PC-3 (cell line): ENCODE measurements around the gene NSDHL. TPM values are rescaled to one million over a fixed set of nuclear protein-coding genes. Genes with fewer than 3 reads are reported as not detected.

Source experiments
- ATAC-seq: fragments of 200-7000 bp; cut with Tn5 transposase; 2 replicates; pipeline ENCODE4 v1.9.1; 2020; ENCODE audit warnings: mild to moderate bottlenecking, moderate library complexity
- BruUV-seq: library from RNA; stranded (reverse); fragments of 400-500 nt; replicated peaks from 2 replicates; lab custom pipeline; 2021; lab: Mats Ljungman, UMichigan
- CTCF ChIA-PET: fragments of 300-600 bp; sonication (Branson Sonifier 250); formaldehyde crosslinking; loops from one replicate; lab custom pipeline; 2022; ENCODE audit warnings: antibody characterized with exemption; lab: Charles Lee
- POLR2A ChIA-PET: fragments of 300-600 bp; sonication (Branson Sonifier 250); formaldehyde crosslinking; loops from one replicate; lab custom pipeline; 2022; ENCODE audit warnings: antibody characterized with exemption; ENCODE audit not compliant: unreplicated experiment; lab: Charles Lee
- DNase-seq: peaks from one replicate; pipeline ENCODE4 v3.0.0-alpha.2; 2015
- H2AFZ ChIP-seq: fragments of 300-600 bp; sonication (generic); 2 replicates; pipeline ENCODE4 v1.6.0; 2016; ENCODE audit warnings: antibody characterized with exemption, low read length
- H3F3A ChIP-seq: fragments of 300-600 bp; sonication (generic); one replicate; pipeline ENCODE4 v1.6.0; 2017; ENCODE audit warnings: antibody characterized with exemption, low read length, control low read depth, mild to moderate bottlenecking; ENCODE audit not compliant: unreplicated experiment
- H3K27ac ChIP-seq: fragments of 300-600 bp; sonication (generic); 2 replicates; pipeline ENCODE4 v1.5.1; 2016; ENCODE audit warnings: mild to moderate bottlenecking, low read length
- H3K27me3 ChIP-seq: fragments of 300-600 bp; sonication (generic); 2 replicates; pipeline ENCODE4 v1.6.1; 2016; ENCODE audit warnings: low read length, mixed read lengths
- H3K36me3 ChIP-seq: fragments of 300-600 bp; sonication (generic); 2 replicates; pipeline ENCODE4 v1.6.1; 2016; ENCODE audit warnings: low read depth, mixed run types, low read length, mixed read lengths
- H3K4me1 ChIP-seq: fragments of 300-600 bp; sonication (generic); 2 replicates; pipeline ENCODE4 v1.5.1; 2016; ENCODE audit warnings: low read length; ENCODE audit not compliant: insufficient read depth
- H3K4me2 ChIP-seq: fragments of 300-600 bp; sonication (generic); 2 replicates; pipeline ENCODE4 v1.6.0; 2016; ENCODE audit warnings: low read length
- H3K4me3 ChIP-seq: fragments of 300-600 bp; sonication (generic); 2 replicates; pipeline ENCODE4 v1.5.1; 2016; ENCODE audit warnings: mild to moderate bottlenecking, low read length, mixed read lengths
- H3K79me2 ChIP-seq: fragments of 300-600 bp; sonication (generic); 2 replicates; pipeline ENCODE4 v1.6.1; 2017; ENCODE audit warnings: low read length, mixed read lengths
- H3K9ac ChIP-seq: fragments of 300-600 bp; sonication (generic); 2 replicates; pipeline ENCODE4 v1.6.0; 2016; ENCODE audit warnings: mild to moderate bottlenecking, low read length
- H3K9me2 ChIP-seq: fragments of 300-600 bp; sonication (generic); replicated peaks from 2 replicates; pipeline ENCODE4 v1.6.1; 2016; ENCODE audit warnings: mixed run types, low read length, mixed read lengths
- H3K9me3 ChIP-seq: fragments of 300-600 bp; sonication (generic); 2 replicates; pipeline ENCODE4 v1.6.1; 2016; ENCODE audit warnings: low read length, mixed read lengths
- H4K20me1 ChIP-seq: fragments of 300-600 bp; sonication (generic); 2 replicates; pipeline ENCODE4 v1.6.1; 2016; ENCODE audit warnings: low read length, mixed read lengths
- CTCF ChIP-seq: fragments of 300-600 bp; sonication (generic); conservative IDR thresholded peaks from 2 replicates; pipeline ENCODE4 v1.5.1; 2017; ENCODE audit warnings: antibody characterized with exemption, low read depth, mild to moderate bottlenecking, low read length
- EZH2 ChIP-seq: fragments of 300-600 bp; sonication (generic); IDR thresholded peaks from one replicate; pipeline ENCODE4 v1.6.1; 2017; ENCODE audit warnings: antibody characterized with exemption, mild to moderate bottlenecking, low read length; ENCODE audit not compliant: unreplicated experiment
- EZH2phosphoT487 ChIP-seq: fragments of 300-600 bp; sonication (generic); IDR thresholded peaks from 2 replicates; pipeline ENCODE4 v1.6.1; 2018; ENCODE audit warnings: mild to moderate bottlenecking, antibody characterized with exemption, low read length, borderline replicate concordance
- intact Hi-C: fragments of 100-400 bp; cut with micrococcal nuclease; formaldehyde crosslinking; loops from 2 replicates; pipeline ENCODE4 v1.9.0; 2023
- total RNA-seq: library from RNA; depleted of rRNA; stranded (reverse); fragments of >200 nt; gene quantifications from 2 replicates; pipeline ENCODE4 v1.2.3, GENCODE V29; 2014

The NSDHL gene
- total RNA-seq, 1 experiment from 2014 or later: 33.7 TPM

DNA sequence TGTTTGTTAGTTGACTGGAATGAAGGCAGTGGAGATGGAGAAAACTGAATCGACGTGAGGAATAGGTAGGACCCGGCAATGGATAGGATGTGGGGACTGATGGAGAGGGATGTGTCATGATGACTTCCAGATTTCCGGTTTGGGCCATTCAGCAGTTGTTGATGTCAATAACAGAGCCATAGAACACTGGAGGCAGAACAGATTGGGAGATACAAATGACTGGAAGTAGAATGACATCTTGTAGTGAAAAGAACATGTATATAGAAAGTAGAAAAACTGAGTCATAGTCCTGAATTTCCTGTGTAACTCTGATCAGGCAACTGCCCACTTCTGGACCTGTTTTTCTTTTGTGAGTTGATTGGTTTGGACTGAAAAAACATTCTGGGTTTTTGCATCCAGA, 24.8 kb upstream of the NSDHL start:
- no peaks in the 10 kb centered on the region for H3K36me3 ChIP-seq
- no peak overlapping the region for H2AFZ ChIP-seq
- H4K20me1 ChIP-seq: no peaks in the 10 kb centered on the region
- intact Hi-C loops: no loop called here
- CTCF ChIA-PET: no interaction called here
- H3K27ac ChIP-seq: no peak overlapping the region
- H3K9me3 ChIP-seq: no peaks in the 10 kb centered on the region
- peaks cover 23% of the 10 kb centered on the region for H3K27me3 ChIP-seq
- no TSS peak for BruUV-seq
- ATAC-seq: no peak
- H3K4me2 ChIP-seq: no peak overlapping the region
- H3K79me2 ChIP-seq: no peaks in the 10 kb centered on the region
- H3F3A ChIP-seq: no peaks in the 10 kb centered on the region
- TF ChIP-seq EZH2 (no peak), EZH2phosphoT487 (no peak), CTCF (no peak)
- no peaks in the 10 kb centered on the region for H3K9me2 ChIP-seq
- H3K4me1 ChIP-seq: no peaks in the 10 kb centered on the region
- POLR2A ChIA-PET: no interaction called here
- H3K4me3 ChIP-seq: no peak overlapping the region
- no peak overlapping the region for H3K9ac ChIP-seq
- DNase-seq: no peak

GRCh38 chrX:152810403-152810802, 20.5 kb upstream of the NSDHL start:
- intact Hi-C loops: loop anchor here (10.0 kb wide), 1 partner anchor 176 kb away; the partner anchor contains the start of gene GABRQ
- no peaks in the 10 kb centered on the region for H3K79me2 ChIP-seq
- no peak overlapping the region for H3K4me3 ChIP-seq
- no peaks in the 10 kb centered on the region for H3K36me3 ChIP-seq
- H2AFZ ChIP-seq: no peak overlapping the region
- ATAC-seq: no peak
- ChIA-PET POLR2A (no interaction called here), CTCF (no interaction called here)
- no peak overlapping the region for H3K27ac ChIP-seq
- H3K4me1 ChIP-seq: no peaks in the 10 kb centered on the region
- no peak for TF ChIP-seq EZH2
- TF ChIP-seq EZH2phosphoT487: no peak
- TF ChIP-seq CTCF: no peak
- H3K27me3 ChIP-seq: no peaks in the 10 kb centered on the region; the same call in 1 of the 2 replicates
- no peak for DNase-seq
- H3K9ac ChIP-seq: no peak overlapping the region
- H3K4me2 ChIP-seq: no peak overlapping the region
- no peaks in the 10 kb centered on the region for H3K9me2 ChIP-seq
- H3F3A ChIP-seq: no peaks in the 10 kb centered on the region
- H4K20me1 ChIP-seq: no peaks in the 10 kb centered on the region
- no peaks in the 10 kb centered on the region for H3K9me3 ChIP-seq
- BruUV-seq: no TSS peak

- Histone ChIP-seq H2AFZ (no peak overlapping the region), H3K9me2 (no peaks in the 10 kb centered on the region), H3K9me3 (no peaks in the 10 kb centered on the region), H3K4me3 (no peak overlapping the region), H3K9ac (no peak overlapping the region), H3K36me3 (no peaks in the 10 kb centered on the region), H3K27ac (no peak overlapping the region), H3K4me2 (no peak overlapping the region), H4K20me1 (no peaks in the 10 kb centered on the region), H3K79me2 (no peaks in the 10 kb centered on the region), H3K27me3 (no peaks in the 10 kb centered on the region; the same call in 1 of the 2 replicates), H3K4me1 (peaks cover 12% of the 10 kb centered on the region), H3F3A (no peaks in the 10 kb centered on the region)
- BruUV-seq: no TSS peak
- ChIA-PET POLR2A (no interaction called here), CTCF (no interaction called here)
- intact Hi-C loops: loop anchor here (10.0 kb wide), 1 partner anchor 178 kb away; the partner anchor contains the start of gene GABRQ
- ATAC-seq (peak; percentile 27; the same call in 1 of the 2 replicates), DNase-seq (no peak)
- TF ChIP-seq EZH2phosphoT487 (no peak), CTCF (no peak), EZH2 (no peak)
Measured at GRCh38 chrX:152813206-152813605, 17.7 kb upstream of the NSDHL start.
